Vagina (tissue), 2 donors: ENCODE measurements around the gene KRTAP1-4.

Experiments used
- CTCF ChIP-seq, 3 experiments: fragments of 450-650 bp in 2 of 3; fragments of 200-600 bp in 1 of 3; sonication (generic) in 1 of 3; IDR thresholded peaks; one replicate each; pipeline ENCODE4 v1.5.1; 2017 to 2019; ENCODE audit warnings: antibody characterized with exemption in 3 of 3, mild to moderate bottlenecking in 2 of 3, moderate library complexity in 2 of 3
- POLR2A ChIP-seq, 2 donors: fragments of 450-650 bp; IDR thresholded peaks; one replicate each; pipeline ENCODE4 v1.6.1; 2017; ENCODE audit warnings: antibody characterized with exemption in 2 of 2, mild to moderate bottlenecking in 2 of 2, moderate library complexity in 2 of 2

DNA sequence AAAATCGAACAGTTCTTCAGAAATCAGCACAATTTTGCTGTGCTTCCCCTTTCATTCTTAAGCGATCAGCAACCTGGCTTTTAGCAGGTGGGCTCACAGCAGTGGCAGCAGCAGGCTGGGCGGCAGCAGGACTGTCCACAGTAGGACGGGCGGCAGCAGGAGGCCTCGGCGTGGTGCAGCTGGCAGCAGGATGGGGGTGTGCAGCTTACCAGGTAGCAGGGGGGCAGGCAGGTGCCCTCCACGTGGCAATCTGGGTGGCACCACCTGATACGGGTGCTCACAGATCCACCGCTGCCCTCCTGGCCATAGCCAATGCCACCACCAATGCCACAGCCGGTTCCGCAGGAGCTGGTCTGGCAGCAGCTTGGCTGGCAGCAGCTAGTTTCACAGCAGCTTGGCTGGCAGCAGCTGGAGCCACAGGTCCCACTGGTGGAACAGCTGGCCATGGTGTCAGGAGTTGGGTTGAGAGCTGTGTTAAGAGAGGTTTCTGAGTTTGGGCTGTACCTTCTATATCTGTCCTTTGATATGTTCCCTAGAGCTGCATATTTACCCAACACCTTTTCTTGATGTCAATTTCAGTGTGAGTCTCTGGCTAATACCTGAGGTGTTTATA is at the start of gene KRTAP1-4:
- TF ChIP-seq CTCF (IDR thresholded peaks at IDR 0.05): no peak
- no peak for TF ChIP-seq POLR2A (IDR thresholded peaks at IDR 0.05)
